Measurements from ENCODE around the gene DDX54.
A peak's percentile ranks its signal among the peaks of the same experiment; 100 is the strongest.

Gene DDX54

DNA sequence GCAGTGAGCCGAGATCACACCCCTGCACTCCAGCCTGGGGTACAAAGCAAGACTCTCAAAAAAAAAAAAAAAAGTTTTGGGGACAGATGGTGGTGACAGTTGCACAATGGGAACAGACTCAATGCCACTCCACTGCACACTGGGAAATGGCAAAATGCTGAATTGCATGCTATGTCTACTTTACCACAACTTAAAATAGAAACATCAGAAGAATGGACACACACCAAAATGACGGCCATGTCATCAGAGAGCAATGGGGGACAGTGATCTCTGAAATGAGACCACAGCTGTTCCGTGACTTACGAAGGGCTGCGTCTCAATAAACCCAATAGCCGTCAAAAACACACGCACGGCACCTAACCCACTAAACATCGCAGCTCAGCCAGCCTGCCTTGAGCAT, 13.7 kb downstream of the DDX54 start:
- DNase-seq: no peak
- intact Hi-C loops (cut with DNase I): loop anchor here (5.0 kb wide), 1 partner anchor 179 kb away; no protein-coding TSS in a partner anchor

DNA sequence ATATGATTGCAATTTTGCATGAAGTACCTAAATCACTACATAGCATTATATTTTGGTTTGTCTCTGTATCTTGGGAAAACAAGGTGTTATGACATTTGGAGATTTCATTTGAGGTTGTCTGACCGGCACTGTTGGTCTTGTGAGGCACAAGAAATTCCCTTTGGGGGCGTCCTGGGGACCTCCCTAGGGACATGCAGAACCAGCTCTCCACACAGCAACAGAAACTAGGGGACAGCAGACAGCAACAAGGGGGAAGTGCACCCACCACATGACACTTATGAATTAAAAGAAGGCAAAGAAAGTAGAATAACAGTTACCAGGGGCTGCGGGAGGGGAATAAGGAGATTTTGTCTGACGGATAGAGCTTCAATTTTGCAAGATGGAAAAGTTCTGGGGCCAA, 14.4 kb downstream of the DDX54 start:
- intact Hi-C loops (cut with DNase I): loop anchor here (5.0 kb wide), 1 partner anchor 179 kb away; no protein-coding TSS in a partner anchor

DNA sequence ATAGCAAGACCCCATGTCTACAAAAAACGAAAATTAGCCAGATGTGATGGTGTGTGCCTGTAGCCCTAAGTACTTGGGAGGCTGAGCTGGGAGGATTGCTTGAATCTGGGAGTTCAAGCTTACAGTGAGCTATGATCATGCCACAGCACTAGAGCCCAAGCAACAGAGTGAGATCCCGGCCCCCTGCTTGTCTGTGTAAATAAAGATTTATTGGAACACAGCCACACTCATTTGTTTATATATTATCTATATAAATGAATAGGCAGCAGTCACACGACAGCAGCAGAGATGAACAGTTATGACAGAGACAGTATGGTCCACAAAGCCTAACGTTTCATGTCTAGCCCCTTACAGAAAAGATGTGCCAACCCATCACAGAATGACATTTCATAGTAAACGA, 14.8 kb downstream of the DDX54 start:
- intact Hi-C loops (cut with DNase I): loop anchor here (5.0 kb wide), 1 partner anchor 178 kb away; no protein-coding TSS in a partner anchor
- DNase-seq: peak in 1 of 10 donors; percentile 1

More for the DNA sequence above, 14.4 kb downstream of the DDX54 start:
- no peak for DNase-seq

DNA sequence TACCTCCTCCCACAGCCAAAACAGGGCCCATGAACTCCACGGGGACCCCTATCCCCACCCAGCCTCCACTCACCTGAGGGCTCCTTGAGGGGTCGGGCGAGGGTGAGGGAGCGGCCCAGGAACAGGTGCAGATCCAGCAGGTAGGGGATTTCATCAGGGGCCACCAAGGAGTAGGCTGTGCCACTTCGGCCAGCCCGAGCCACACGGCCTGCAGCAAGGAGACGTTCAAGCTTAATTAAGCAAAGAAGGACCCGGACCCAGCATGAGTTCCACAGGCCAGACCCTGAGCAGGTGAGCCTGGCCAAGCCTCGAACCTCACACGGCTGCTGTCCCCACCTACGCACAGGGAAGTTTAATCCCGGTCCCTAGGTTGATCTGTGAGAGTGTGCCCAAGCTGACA, 15.6 kb downstream of the DDX54 start:
- intact Hi-C loops (cut with DNase I): loop anchor here (5.0 kb wide), 1 partner anchor 177 kb away; no protein-coding TSS in a partner anchor

DNA sequence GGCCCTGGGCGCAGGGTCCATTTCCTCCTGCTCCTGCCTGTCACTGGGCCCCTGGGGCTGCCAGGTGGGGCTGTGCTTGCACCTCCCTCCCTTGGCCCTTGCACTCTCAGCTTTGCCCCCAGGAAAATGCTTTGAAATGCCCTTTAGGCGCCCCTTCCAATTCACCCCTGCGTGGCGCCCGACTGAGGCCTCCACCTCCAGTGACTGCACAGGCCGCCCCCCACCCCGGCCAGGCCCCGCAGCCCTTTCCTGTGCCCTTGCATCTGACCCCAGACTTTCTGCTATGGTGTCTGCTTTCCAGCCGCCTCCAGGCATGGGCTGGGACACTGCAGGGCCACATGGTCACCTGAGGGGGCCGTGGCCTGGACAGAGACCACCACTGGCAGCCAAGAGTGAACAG, 17.4 kb downstream of the DDX54 start:
- DNase-seq: no peak
- intact Hi-C loops (cut with DNase I): no loop called here

More for the DNA sequence above, 15.6 kb downstream of the DDX54 start:
- DNase-seq: no peak

DNA sequence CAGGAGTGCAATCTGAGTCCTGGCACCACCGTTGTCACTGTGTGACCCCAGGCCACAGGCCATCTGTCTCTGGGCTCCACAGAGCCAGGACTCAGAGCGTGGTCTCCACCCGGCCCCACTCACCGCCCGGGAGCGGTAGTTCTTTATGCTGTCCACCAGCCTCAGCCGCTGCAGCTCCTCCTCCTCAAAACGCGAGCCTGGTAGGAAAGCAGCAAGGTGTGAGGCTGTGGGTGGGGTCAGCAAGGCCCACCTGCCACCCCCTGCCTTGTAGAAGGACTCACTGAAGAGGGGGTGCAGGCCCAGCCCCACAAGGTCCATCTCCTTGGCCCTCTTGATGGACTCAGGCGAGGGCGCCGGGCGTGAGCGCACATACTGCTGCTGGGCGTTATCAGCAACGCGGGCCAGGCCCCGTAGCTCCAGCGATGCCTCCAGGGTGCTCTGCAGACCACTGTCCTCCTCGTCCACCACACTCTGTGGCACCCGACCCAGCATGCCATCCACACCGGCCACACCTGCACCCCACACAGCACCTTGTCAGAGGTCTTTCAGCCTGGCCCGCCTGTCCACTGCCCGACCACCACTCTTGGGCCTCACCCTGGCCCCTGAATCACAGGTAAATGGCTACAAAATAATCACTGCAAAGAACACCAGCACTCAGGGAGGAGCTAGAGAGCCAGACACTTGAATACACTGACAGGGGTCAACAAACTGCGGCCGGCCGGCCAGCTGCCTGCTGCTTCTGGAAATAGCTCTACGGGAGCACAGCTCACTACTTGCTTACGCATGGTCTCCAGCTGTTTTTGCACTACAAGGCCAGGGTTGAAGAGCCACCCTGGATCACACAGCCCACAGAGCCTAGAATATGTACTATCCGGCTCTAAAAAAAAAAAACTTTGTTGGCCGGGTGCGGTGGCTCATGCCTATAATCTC, 19.5 kb downstream of the DDX54 start:
- intact Hi-C loops (cut with DNase I): no loop called here
- no peak for DNase-seq

DNA sequence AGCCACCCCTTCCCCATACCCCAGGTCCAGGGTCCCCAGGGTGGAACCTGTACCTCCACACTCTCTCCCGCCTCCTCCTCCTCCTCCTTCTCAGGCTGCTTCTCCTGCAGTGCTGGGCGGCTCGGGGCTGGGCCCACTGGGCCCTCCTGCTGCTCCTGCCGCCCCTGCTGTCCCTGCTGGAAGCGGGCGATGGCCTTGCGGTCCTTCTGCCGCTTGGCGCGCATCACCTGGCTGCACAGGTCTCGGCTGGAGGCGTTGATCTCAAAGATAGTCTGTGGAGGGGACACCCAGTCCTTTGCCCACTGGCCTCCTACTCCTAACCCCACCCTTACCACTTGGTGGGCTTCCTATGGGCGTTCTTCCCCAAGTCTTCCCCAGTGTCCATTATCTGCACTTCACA, 21.3 kb downstream of the DDX54 start:
- intact Hi-C loops (cut with DNase I): no loop called here
- DNase-seq: no peak

DNA sequence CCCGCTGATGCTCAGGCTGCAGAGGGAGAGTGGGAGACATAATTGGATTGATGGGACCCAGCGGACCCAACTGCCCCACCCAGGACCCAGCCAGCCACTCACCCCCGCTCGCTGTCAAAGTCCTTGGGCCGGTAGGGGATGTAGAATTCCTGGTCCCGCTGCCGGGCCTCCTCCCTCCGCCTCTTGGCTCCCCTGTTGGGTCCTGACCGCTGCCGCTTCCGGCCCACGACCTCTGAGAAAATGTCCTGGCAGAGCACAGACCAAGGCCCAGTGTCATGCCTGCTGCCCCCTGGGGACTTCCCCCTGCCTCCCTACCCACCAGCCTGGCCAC, 22.3 kb downstream of the DDX54 start:
- intact Hi-C loops (cut with DNase I): no loop called here

DNA sequence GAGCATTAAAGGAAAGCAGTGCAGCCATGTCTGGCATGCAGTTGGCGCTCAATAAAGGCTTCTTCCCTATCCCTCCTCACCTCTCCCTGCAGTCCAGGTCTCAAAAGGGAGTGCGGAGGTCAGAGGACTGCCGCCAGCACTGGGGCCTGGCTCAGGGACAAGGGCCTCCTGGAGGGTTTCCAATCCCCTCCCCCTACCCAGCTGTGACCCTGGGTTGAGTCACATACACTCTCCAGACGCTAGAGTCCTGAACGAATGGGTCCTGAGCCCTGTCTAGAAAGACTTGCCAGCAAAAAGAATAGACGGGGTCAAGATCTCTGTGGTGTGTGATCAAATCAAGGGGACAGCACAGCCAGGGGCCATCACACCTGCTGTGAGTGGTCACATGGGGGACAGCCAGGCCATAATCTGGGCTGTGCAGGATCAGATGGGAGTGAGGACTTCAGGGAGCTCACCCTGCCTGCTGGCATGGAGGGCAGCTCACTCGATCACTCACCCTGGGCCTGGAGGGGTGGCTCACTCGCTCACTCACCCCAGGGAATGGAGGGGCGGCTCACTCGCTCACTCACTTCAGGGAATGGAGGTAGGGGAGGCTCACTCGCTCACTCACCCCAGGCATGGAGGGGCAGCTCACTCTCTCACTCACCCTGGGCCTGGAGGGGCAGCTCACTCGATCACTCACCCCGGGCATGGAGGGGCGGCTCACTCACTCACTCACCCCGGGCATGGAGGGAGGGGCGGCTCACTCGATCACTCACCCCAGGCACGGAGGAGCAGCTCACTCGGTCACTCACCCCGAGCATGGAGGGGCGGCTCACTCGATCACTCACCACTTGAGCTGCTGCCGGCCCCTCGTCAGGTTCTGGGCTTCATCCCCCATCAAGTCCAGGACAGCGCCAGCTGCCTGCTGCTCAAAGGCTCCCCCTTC, 22.9 kb downstream of the DDX54 start:
- DNase-seq: peak in 1 of 10 donors; percentile 41
- intact Hi-C loops (cut with DNase I): no loop called here

More for the DNA sequence above, 22.3 kb downstream of the DDX54 start:
- no peak for DNase-seq

DNA sequence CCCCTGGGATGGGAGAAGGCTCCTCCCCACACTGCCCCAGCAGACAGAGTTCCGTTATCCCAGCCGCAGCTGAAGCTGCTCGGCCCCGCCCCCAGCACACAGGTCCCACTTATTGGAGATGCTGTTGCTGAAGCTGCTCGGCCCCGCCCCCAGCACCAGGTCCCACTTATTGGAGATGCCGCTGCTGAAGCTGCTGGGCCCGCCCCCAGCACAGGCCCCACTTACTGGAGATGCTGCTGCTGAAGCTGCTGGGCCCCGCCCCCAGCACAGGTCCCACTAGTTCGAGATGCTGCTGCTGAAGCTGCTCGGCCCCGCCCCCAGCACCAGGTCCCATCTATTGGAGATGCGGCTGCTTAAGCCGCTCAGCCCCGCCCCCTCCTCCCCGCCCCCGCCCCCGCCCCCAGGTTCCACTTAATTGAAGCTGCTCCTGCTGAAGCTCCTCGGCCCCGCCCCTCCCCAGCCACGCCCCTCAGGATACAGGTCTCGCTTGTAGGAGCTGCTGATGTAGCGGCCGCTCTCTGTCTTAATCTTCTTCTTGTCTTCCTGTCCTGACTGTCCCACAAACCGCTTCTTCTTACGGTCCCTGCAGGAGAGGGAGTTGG, 23.8 kb downstream of the DDX54 start:
- intact Hi-C loops (cut with DNase I): no loop called here
- peak in 9 of 10 donors; percentile 24 to 98 (median 84) for DNase-seq

DNA sequence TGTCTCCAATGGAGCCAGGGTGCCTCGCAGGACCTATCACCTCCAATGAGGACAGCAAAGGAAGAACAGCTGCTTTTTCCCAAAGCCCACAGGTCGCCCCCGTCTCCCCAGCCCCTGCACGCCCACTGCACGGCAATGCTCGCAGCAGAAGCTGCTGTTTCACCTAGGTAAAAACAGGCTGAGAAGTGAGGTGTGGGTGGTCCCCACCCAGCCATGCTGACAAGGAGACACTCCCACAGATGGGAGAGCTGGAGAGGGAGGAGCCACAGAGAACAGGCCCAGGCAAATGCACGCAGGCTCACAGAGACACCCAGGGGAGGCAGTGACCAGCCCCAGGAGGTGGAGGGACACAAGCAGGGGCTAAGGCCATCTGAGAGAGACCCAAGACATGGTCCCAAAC, 25.3 kb downstream of the DDX54 start:
- DNase-seq: peak in 4 of 10 donors; percentile 39 to 89 (median 62)
- intact Hi-C loops (cut with DNase I): loop anchor here (10.0 kb wide), 1 partner anchor 65 kb away; no protein-coding TSS in a partner anchor

DNA sequence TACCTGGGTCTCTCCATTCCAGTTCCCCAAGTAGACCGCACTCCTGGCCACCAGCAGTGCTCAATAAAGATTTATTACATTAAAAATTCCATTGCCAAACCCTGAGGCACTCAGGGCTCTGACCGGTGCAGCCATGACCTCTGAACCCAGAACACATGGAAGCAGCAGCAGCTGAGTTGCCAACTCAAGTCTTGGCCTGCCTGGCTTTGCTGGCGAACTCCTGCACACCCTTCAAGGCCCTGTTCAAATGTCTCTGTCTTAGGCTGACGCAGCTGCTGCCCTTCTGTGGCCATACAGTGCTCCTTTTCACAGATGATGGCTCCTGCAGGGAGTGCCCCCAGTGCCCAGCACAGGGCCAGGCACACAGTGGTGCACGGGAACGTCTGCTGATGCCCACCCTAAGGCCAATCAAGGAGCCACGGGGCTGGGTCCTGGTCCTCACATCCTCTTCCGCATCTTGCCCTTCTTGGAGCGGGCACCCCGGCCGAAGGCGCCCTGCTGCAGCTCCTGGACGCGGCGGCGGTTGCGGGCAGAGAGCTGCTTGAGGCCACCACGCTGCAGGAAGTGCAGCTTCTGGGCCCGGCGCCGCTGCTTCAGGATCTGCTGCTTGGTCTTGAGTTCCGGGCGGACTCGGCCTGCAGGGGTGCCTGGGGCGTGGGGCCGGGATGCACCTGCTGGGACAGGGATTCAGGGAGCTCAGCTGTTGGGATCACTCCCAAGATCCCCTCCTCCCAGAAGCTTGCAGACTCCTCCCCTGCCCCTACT, 26.7 kb downstream of the DDX54 start:
- intact Hi-C loops (cut with DNase I): loop anchor here (10.0 kb wide), 1 partner anchor 64 kb away; no protein-coding TSS in a partner anchor
- DNase-seq: peak in 1 of 10 donors; percentile 84

DNA sequence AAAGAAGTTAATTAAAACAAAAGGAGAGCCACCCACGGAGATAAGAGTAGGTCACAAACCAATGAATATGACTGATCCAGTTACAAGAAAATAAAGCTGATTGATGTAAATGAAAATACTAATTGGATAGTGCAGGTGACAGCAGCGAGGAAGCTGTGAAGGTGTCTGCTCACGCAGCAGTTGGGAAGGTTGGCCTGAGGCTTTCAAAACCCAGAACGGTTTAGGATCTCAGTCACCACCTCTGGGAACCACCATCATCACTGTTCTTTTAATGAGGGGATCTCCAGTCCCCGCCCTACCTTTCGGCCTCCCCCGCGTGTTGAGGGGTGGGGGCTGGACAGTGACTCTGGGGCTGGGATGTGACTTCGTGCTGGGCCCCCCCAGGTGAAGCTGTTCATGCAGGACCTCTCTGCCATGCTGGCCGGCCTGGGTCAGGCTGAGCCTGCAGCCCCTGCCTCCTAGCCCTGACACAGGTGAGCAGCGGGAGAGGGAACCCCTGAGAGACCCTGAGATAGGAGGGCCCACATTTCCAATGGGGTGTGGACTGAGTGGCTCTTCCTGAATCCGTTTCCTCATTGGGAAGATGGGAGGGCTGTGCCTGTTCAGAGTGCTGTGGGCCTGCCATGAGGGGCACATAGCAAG, 27.9 kb downstream of the DDX54 start:
- intact Hi-C loops (cut with DNase I): loop anchor here (10.0 kb wide), 1 partner anchor 63 kb away; no protein-coding TSS in a partner anchor

DNA sequence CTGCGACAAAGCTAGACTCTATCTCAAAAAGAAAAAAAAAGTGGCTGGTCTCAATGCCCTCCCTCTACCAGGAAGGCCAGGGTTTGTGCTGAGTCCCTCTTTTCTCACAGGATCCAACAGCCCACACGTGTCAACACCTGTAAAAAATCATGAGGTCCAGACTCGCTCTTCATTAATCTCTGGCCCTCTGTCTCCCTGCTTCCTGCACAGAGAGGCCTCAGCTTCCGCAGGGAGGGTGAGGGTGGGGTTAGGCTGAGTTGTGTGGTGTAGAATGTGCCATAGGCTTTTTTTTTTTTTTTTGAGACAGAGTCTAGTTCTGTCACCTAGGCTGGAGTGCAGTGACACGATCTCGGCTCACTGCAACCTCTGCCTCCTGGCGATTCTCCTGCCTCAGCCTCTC, 29.6 kb downstream of the DDX54 start:
- no peak for DNase-seq
- intact Hi-C loops (cut with DNase I): loop anchor here (10.0 kb wide), 1 partner anchor 61 kb away; no protein-coding TSS in a partner anchor

More for the DNA sequence above, 27.9 kb downstream of the DDX54 start:
- no peak for DNase-seq

DNA sequence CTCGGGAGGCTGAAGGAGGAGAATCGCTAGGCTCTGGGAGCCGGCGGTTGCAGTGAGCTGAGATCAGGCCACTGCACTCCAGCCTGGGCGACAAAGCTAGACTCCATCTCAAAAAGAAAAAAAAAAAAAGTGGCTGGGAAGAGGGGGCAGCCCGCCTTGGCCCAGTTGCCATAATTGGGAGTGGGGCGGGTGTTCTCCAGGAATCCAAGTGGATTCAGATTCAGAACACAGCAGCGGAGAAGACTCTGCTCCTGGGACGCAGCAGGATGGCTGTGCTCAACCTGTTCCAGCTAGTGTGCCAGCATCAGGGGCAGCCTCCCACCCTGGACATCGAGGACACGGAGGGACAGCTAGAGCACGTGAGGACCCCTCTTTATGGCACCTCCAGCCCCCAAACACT, 30.2 kb downstream of the DDX54 start:
- intact Hi-C loops (cut with DNase I): loop anchor here (10.0 kb wide), 1 partner anchor 60 kb away; no protein-coding TSS in a partner anchor
- DNase-seq: no peak

DNA sequence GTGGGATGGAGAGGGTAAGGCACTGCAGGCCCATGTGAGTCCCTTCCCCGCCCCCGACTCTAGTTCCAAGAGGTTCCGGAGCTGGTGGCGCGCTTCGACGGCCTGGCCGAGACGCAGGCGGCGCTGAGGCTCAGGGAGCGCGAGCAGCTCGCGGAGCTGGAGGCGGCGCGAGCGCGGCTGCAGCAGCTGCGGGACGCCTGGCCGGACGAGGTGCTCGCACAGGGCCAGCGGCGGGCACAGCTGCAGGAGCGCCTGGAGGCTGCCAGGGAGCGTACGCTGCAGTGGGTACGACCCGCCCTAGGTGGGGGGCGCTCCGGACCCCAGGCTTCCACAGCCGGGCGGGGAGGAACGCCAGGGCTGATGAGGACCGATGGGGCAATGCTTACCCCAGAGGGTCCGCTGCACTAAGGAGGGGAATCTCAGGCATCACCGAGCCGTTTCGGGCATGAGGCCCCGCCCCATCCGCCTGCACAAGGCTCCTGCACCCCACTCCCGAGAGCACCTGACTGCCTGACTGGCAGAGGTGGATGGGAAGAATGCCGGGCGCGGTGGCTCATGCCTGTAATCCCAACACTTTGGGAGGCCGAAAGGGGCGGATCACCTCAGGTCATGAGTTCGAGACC, 30.8 kb downstream of the DDX54 start:
- peak in 3 of 10 donors; percentile 24 to 81 (median 79) for DNase-seq
- intact Hi-C loops (cut with DNase I): loop anchor here (10.0 kb wide), 1 partner anchor 60 kb away; no protein-coding TSS in a partner anchor

DNA sequence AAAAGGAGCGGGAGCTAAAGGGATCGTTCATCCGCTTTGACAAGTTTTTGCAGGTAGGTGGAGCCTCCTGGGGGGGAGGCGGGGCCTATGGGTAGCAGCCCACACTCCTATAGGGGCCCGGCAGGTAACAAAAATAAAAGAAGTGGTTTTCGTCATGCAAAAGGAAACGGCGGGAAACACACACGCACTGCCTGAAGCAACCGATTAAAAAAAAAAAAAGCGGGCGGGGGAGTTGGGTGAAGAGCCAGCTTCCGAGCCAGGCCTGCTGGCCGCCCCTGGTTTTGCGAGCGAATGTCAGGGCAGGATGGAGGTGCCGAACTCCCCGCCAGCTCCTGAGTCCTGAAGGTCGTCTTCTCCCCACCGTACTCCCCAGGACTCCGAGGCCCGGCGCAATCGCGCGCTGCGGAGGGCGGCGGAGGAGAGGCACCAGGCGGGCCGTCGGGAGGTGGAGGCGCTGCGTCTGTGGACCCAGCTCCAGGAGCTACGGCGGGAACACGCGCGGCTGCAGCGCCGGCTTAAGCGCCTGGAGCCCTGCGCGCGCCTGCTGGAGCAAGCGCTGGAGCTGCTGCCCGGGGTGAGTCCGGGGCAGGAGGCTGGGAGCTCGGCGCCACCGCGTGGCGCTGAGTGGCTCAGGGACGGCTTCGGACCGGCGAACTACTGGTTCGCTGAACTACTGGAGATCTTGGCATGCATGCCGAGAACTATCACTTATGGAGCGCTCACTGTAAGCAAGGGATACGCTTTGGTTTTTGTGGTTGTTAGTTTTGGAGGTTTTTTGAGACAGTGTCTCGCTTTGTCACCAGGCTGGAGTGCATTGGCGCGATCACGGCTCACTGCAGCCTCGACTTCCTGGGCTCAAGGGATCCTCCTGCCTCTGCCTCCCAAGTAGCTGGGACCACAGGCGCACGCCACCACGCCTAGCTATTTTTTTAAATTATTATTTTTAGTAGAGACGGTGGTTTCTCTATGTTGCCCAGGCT, 32.2 kb downstream of the DDX54 start:
- intact Hi-C loops (cut with DNase I): loop anchor here (1.0 to 10.0 kb wide), 2 partner anchors 58 to 105 kb away; no protein-coding TSS in a partner anchor
- peak; percentile 60 to 97 (median 78) for DNase-seq

All from posterior cingulate gyrus (tissue), 11 donors.